ENCODE results near the gene SEMA6A.

Gene SEMA6A

DNA sequence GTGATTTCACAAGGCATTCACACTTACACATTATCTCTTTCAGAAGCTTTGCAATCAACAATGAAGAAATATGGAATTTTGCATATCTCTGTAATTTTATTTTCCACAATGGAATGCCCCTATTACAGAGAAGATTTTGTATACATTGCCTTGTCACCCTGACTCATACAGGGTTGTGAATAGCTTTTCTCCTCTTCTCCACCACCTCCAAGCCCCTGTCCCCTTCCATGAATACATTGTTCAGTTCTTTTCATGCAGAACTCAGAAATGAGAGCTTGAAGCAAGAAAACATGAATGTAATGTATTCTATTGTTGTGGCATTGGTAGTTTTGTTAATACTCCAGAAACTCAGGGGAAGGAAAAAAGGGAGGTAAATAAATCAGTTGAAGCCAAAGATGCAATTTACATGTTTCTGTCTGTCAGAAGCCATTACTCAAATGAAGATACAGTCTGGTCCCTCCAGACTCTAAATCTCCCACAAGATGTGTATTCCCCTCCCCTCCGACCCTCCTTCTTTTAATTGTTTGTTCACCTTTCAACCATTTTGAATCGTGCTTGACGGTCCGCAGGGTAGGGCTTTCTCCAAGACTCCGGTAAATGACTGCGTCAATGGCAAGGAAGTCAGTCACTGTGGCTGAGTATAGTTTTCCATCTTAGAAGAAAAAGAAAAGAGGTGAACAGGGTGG lies 86.1 kb downstream of the SEMA6A start:
- no peak for DNase-seq

GRCh38 chr5:116487045-116487444 lies 87.6 kb downstream of the SEMA6A start:
- DNase-seq, result no peak

- DNase-seq, result no peak
These were observed 88.0 kb downstream of the SEMA6A start for GRCh38 chr5:116486588-116486987.

DNA sequence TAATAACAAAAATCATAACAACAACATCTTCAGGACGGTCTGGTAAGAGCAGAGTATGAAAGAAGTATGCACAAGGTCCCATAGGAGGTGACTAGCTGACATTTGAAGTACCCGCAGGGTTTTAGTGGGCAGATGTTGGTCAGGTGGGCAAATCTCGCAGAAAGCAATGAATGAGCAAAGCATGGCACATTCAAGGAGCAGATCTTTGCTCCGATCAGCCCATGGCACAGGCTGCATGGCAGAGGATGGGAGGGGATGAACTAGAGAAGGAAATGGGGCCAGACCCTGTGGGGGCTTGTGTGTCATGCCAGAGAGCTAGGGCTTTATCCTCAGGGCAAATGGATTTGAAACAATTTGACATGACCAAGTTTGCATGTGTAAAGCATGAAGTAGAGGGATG lies 90.0 kb downstream of the SEMA6A start:
- no peak for DNase-seq

- no peak for DNase-seq
These were observed 92.2 kb downstream of the SEMA6A start for GRCh38 chr5:116482394-116482793.

DNA sequence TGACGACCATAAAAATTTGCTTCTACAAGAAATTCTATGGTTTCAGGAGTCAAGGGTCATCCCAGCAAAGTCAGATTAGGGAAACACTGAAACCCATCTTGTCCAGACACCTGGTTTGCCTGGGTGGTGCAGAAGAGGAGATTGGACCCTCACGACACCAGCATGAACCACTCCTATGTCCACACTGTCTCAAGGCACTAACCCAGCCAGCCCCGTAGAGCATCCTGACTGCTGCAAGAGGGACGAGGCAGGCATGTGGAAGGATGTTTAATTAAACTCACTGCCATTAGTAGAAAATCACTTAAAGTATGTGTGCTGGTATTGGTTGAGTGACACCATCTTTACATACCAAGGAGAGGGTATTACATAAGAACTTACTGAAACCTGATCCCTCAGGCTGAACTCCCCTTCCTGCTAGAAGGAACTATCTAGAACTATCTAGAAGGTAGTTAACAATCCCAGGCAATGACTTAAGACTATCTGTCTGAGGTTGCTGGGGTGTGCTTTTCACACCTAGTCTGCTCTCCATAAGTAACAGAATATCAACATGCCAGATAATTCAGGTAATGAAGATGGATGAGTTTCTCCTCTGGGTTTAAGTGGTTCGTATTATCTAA lies 93.6 kb downstream of the SEMA6A start:
- no peak for DNase-seq

- DNase-seq, result no peak
These were observed 94.6 kb downstream of the SEMA6A start for GRCh38 chr5:116479776-116480675.

GRCh38 chr5:116478491-116478890 lies 96.1 kb downstream of the SEMA6A start:
- no peak for DNase-seq

DNA sequence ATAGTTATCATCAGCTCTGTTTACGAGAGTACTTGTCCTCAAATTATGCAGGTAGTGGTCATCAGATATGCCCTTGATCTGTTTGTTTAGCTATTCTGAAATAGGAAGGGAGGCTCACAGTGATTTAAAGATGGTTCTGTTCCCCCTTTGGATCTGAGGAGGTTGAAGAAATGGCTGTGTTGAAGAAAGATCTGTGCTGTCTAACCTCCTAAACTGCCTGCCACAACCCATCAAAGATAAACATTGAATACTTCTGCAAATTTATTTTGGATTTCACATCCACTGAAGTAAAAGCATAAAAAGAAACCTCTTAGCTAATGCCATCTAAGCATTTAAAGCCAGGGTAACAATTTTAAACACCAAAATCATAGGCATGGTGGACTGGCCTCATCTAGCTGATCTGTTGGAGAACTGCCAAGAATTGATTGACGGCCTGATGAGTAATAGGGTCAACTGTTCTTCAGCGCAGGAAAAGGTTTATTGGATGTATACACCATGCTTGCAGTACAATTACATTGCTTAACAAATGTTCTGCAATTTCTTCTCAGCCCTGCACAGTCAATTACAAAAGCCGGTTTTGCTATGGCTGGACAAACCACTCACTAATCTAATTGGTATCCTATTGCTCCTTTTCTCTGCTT lies 97.6 kb downstream of the SEMA6A start:
- DNase-seq, result no peak

DNA sequence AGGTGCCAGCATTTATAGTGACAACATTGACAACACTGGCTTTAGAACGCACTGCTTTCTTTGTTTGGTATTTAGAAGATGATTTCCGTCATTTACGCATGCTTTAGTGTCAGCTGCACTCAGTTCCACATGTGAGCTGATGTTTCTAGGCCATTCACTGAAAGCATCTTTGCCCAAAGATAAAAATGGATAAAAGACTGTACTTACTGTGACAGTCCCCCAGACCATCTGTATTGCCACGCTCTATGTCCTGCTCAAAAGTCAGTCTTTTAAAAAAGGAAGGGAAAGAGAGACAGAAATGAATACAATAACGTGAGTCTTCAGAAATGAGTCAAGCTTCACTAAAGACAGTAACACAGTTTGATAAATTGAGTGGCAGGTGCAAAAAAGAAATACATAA lies 99.3 kb downstream of the SEMA6A start:
- no peak for DNase-seq

DNA sequence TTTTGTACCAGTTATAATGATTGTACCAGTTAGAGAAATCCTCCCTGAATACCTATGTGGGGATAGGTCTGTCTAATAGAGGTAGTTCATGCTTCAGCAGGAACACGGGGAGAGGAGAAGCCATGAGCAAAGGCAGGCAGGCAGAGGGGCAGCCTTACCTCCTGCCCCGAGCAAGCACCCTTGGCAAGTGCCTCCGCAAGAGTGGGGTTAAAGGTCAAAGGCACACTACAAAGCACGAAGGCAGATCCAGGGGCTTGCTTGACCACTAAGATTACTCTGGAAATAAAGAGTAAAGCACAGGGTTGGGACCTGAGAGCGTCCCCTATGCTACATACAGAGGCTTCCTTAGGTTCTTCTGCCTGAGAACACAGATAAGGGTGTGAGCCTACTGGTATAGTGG lies 100.9 kb downstream of the SEMA6A start:
- no peak for DNase-seq

DNA sequence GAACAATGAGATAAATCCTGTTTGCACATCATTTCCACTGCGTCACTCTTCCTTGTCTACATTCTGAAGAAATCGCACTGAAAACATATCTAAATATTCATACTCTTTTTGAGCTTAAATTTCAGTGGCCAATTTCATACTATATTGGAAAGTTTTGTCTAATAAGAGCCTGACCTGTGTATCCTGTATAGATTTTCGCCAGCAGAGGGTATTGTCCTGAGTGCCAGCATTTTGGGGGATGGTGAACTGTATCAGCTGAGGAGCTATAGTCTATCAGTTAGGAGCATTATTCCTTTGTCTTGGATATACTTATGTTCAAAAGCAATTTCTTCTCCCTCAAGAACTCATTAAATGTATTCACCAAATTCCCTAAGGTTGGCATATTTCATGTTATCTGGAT lies 102.3 kb downstream of the SEMA6A start:
- no peak for DNase-seq

DNA sequence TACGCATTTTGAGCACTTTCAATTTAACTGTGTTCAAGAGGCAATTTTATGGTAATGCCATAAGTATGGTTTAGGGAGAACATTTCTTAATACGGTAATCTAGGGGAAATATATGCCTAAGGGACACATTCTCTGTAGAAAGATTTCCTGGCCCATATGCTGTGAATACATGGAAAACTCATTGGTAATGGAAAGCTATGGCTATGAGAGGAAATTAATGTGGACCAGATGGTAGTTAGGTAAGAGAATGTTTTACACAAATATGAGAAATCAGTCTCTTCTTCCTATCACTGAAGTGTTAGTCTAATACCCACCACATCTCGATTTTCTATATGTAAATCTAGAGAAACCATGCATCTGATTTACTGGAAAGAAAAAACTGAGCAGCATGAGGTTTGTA lies 105.0 kb downstream of the SEMA6A start:
- DNase-seq, result no peak

- DNase-seq, result no peak
These were observed 106.0 kb downstream of the SEMA6A start for GRCh38 chr5:116468583-116468982.

GRCh38 chr5:116467465-116467843 lies 107.2 kb downstream of the SEMA6A start:
- no peak for DNase-seq

DNA sequence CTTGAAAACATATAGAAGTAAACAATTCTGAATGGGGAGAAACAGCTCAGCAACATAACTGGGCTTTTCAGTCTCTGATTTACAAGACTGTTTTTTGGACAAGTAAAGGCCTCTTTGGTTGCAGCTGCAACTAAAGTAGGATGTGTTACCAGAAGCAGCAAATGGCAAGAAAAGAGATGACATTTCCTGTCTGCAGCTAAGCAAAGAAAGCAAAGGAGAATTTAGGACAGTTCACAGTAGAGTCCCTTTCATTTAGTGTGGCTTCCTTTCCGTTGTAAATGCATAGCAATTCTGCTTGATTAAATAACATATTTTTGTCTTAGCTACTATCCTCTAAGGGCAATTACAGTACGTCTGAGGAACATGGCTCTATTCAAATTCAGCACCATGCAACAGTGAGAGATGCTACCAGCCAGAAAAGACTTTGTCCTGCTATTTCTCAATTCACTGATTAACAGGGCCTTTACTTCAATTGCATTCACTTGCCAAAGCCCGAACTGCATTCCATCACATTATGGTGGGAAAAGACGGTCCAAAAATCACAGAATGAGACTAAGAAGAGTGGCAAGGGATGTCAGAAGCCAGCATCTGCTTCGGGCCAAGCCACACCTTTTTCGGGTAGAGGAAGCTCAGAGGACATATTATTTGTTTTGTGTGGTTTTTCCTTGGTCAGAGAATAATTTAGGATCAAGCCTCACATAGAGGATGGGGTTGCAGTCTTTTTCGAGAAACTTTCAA lies 107.7 kb downstream of the SEMA6A start:
- DNase-seq, result no peak

DNA sequence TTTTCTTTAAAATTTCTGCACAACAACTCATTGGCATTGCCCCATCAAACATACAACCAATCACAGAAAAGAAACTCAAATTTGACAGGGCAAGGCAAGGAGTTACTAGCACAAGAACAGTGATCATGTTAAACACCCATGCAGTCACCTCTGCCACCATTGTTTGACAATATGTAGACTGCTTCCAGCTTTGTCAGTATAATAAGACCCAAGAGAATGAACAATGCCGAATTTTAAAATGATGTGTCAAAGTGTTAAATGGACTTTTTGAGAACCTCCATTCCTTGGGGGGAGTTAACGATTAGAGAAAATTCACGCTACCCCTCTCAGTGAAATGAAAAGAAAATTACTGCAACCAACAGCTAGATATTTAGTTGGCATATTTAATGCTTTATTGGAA lies 109.2 kb downstream of the SEMA6A start:
- no peak for DNase-seq

- no peak for DNase-seq
These were observed 110.4 kb downstream of the SEMA6A start for GRCh38 chr5:116464144-116464708.

GRCh38 chr5:116462500-116462899 lies 112.1 kb downstream of the SEMA6A start:
- no peak for DNase-seq

GRCh38 chr5:116459301-116459700 lies 115.3 kb downstream of the SEMA6A start:
- DNase-seq, result no peak

GRCh38 chr5:116457062-116457461 lies 117.6 kb downstream of the SEMA6A start:
- no peak for DNase-seq

- no peak for DNase-seq
These were observed 118.6 kb downstream of the SEMA6A start for GRCh38 chr5:116456036-116456435.

All from activated CD4-positive, alpha-beta T cell treated with anti-CD3 and anti-CD28 coated beads, Interleukin-2, amount 50 U/mL, for 16 hours (primary cell).